ENCODE data around the gene ISCA1.

DNA sequence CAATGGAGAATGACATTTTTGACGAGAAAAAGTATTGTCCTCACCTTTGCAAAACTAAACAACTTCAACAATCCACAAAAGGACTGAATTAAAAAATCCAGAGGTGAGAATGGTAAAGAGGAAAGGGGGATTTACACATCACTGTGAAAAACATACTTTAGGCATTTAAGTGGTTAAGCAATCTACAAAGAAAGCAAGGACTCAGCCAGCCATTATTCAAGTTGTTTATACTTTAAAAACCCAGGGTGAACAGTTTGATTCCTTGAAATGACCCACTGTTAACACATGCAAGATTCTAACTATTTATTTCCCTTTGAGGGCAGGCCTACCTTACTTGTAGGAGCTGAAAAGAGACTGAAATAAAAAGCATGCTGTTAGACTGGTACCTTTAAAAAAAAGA is 42.6 kb upstream of the ISCA1 start:
- TF ChIP-seq, protein P1, sequence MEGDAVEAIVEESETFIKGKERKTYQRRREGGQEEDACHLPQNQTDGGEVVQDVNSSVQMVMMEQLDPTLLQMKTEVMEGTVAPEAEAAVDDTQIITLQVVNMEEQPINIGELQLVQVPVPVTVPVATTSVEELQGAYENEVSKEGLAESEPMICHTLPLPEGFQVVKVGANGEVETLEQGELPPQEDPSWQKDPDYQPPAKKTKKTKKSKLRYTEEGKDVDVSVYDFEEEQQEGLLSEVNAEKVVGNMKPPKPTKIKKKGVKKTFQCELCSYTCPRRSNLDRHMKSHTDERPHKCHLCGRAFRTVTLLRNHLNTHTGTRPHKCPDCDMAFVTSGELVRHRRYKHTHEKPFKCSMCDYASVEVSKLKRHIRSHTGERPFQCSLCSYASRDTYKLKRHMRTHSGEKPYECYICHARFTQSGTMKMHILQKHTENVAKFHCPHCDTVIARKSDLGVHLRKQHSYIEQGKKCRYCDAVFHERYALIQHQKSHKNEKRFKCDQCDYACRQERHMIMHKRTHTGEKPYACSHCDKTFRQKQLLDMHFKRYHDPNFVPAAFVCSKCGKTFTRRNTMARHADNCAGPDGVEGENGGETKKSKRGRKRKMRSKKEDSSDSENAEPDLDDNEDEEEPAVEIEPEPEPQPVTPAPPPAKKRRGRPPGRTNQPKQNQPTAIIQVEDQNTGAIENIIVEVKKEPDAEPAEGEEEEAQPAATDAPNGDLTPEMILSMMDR (conservative IDR thresholded peaks at IDR 0.05 in 1 of 2, IDR thresholded peaks at IDR 0.05 in 1 of 2; ENCODE audit: low read depth in 1 of 2, low read length in 2 of 2) = no peak
- TF ChIP-seq EZH2 (IDR thresholded peaks at IDR 0.05; ENCODE audit: low read length, missing control alignments) = no peak

Data from fibroblast of lung (primary cell).